Globus pallidus (tissue), 1 donor: ENCODE data around the gene UNC13C.

Source experiments
- DNase-seq: peaks from one replicate; pipeline ENCODE4 v3.0.0-alpha.2; 2015; ENCODE audit warnings: low spot score

UNC13C gene

DNA sequence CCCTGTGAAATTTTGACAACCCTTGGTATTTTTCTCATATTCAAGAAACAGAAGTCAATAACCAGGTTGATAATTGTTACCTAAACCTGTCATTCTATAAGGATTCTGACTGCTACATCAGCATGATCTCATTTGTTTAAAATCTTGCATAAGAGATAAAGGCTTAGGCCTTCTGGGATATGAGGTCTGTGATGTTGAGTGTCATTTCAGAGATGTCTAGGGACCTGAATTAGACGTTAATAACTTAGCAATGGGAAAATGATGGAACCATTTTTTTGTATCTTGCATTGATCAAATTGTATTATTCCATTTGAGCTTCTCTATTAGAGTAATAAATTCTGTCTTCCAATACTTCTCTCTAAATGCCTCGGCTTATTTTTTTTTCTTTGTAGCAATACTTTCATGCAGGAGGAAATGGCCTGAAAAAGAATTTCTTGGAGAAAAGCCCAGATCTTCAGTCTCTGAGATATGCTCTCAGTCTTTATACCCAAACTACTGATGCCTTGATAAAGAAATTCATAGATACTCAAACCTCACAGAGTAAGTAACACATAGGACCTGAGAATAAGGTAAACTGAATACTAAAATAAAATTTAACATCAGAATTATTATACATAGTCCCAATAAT, 589.3 kb downstream of the UNC13C start:
- DNase-seq, result no peak

DNA sequence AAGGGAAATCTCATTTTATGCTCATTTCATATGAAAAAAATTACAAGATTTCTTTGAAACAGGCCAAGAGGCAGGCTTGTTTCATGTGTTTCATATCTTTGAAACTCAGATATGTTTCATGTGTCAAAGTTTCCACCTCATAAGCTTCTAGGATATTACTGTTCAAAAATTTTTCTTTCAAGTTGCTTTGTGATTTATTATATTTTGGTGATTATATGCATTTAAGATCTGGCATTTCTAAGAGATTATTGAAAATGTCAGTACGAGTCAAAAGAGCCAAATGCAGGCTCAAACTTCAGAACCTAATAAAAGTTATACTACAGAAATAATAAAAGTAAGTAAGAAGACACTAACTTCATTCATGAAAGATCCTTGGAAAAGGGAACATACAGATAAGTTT, 590.1 kb downstream of the UNC13C start:
- DNase-seq, result no peak

DNA sequence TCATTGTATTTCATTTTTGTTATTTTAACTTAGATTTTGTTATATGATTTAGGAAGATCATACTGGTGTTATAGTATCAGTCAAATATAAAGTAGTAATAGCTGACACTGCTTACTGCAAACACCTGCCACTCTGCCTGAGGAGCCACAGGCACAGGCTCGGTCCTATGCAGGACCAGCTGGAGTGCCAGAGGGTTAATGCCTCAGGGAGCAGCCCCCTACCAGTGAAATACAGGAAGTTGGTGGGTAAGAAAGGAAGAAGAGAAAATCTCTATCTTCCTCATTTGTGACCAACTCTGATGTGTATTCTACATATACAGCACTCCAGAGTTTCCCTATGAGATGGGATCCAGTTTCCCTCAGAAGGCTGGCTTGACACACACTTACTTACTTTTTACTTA, 593.3 kb downstream of the UNC13C start:
- no peak for DNase-seq

DNA sequence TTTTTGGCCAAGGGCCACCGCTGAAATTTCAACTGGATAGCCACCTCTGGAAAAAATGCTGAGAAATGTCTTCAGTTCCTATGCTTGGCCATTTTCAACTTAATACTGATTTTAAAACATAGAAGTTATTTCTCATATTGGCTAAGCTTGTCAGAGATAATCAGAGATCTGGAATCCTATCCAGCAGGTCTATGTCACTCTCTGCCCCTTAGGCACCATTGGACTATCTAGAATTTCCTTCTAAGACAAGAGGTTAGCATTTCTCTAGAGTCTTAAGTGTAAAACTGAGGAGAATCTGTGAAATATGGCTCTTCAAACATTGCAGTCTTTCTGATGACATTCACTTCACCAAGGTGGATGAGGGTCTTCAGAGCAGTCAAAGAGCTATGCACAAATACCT, 597.3 kb downstream of the UNC13C start:
- no peak for DNase-seq

DNA sequence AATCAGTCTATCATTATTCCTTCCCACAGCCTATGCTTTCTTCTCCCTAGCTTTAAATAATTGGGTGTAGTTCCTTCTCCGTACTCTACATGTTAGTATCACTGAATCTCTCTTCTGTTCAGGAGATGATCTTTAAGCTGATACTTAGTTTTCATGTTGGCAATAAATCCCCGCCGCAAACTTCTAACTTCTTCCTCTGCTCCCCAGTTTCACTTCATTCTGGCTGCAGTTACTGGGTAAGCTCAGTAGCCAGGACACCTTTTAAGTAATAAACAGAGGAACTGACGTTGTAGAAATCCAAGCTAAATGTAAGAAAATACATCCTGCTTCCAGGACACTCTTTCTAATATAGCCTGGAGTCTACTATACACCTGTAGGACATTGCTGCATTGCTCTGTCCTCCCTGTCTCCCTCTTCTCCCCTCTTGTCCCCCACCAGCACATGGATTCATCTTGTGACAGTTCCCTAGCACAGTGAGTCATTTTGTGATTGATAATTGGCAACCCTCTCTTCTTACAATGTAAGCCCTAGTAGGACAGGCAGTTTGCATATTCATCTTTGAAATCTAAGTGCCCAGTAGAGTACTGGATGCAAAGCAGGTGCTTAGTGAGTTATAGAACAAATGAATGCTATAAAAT, 598.2 kb downstream of the UNC13C start:
- DNase-seq, result peak; percentile 16

DNA sequence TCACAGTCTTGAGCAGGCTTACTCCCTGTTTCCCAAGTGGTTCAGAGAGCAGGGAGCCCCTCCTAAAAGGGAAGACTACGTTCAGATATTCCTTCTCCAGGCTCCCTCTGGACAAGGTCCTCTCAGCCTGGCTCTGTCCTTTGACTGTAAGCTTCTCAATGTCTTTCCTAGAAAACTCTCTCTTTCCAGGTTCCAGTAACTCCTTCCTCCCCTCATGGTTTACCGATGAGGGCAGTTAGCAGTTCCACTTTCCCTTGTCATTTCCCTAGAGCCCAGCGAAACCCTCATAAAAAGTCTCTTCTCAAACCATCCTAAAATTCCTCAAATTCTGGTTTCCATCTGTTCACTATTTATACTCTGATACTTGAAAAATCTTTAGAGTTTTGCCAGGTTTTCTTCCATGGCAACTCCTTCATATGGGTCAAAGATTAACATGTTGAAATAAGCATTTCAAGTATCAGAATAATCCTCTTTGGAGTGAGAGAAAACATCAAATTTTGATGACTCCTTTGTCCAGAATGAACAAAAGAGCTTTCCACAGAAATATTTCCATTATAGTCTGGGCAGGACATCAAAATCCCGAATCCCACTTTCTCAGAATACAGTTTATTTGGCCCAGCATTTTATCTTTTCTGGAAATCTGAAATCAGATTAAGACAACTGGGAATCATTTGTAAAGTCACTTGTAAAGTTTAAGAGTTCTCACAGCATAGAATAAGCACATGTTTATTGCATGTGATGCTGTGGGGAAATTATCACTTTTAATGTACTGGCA, 599.4 kb downstream of the UNC13C start:
- no peak for DNase-seq

DNA sequence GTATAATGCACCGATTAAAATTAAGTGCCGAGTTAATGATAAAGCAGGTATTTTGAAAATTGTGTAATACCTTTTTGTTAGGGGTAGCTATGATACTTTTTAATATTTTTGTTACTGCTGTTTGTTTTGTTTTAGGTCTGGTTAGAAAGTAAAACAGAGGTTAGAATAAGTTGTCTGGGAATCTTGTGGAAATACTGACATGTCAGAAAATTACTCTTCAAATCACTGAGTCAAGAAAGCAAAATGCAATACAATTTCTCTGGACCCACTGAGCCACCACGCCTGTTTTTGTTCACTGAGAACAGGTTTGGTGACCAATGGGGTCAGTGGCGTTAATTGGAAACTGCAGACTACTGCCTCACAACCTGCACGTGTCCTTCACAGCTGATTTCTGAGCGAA, 601.6 kb downstream of the UNC13C start:
- DNase-seq, result no peak

DNA sequence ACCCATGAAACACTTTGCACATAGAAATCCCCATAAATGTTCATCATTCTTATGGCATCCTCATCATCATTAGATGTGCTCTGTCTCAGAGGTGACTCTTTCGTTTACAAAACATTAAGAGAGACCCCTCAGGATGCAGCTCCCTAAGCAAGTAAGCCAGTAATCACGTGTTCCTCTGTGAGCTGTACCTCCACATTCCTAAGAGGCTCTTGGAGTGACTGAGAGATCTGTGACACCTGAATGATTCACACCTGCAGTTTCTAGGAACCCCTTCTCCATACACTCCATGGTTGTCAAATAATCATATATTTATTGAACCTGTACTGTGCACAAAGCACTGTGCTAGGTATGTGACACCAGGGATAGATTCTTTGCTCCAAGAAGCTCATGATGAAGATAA, 602.4 kb downstream of the UNC13C start:
- no peak for DNase-seq

DNA sequence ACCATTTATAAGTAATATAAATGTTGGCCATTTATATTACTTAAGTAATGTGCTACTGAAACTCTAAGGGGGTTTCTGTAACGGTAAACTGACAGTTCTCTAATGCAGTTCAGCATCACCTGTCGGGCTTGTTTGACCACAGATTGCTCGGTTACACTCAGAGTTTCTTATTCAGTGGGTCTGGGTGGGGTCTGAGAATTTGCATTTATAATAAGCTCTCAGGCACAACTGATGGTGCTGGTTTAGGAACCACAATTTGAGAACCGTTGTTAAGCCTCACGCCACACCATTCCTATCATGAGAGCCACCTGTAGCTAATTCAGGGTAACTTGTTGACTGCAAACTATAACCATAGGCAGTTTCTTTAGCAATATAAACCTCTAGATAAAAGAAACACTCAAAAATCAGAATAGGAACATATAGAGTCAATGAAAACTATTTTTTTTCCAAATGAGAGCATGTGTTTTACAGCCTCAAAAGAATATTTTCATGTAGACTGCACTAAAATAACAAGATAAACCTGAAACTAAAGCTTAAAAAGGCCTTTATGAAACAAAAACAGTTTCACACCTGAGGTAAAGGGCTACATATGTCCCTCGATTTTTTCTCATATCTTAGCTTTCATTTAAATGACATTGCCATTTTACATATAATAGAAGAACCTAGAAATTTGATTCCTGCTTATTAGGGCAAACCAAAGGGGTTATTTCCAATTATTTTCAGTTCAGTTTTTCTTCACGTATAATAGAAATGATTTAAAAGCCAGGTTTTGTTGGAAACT, 604.8 kb downstream of the UNC13C start:
- DNase-seq, result no peak

DNA sequence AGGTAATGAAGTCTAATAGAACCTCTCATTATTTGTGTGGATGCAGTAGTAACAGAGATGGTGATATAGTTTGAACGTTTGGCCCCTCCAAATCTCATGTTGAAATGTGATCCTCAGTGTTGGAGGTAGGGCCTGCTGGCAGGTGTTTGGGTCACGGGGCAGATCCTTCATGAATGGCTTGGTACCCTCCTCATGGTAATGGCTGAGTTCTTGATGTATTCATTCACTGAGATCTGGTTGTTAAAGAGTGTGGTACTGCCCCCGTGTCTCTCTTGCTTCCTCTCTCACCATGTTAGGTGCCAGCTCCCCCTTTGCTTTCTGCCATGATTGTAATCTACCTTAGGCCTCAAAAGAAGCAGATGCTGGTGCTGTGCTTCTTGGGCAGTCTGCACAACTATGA, 606.8 kb downstream of the UNC13C start:
- DNase-seq, result no peak

DNA sequence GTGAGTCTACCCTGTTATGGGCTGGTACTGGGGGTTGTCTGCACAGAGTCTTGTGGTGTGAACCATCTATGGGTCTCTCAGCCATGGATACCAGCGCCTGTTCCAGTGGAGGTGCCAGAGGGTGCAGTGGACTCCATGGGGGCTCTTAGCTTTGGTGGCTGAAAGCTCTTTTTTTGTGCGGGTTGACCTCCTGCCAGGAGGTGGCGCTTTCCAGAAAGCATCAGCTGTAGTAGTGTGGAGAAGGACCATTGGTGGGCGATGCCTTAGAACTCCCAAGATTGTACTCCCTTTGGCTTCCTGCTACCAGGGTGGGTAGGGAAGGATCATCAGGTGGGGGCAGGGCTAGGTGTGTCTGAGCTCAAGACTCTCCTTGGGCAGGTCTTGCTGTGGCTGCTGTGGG, 615.9 kb downstream of the UNC13C start:
- DNase-seq, result no peak

DNA sequence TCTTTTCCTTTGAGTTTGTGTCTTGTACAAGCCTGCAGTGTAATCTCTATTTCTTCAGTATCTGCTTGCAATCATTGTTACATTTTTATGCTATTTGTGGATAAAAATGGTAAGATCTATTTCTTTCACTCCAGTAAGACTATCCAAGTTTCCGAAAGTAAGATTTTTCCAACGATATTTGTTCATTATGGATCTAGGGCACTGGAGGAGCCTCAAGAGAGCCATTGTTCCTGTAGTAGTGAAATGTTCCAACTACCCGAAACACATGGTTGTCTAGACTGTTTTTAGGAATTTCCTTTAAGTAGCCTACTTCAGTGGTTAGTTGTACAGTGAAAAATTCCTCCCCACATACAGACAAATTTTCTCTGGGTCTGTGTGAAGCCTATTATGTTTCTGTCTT, 621.1 kb downstream of the UNC13C start:
- no peak for DNase-seq

DNA sequence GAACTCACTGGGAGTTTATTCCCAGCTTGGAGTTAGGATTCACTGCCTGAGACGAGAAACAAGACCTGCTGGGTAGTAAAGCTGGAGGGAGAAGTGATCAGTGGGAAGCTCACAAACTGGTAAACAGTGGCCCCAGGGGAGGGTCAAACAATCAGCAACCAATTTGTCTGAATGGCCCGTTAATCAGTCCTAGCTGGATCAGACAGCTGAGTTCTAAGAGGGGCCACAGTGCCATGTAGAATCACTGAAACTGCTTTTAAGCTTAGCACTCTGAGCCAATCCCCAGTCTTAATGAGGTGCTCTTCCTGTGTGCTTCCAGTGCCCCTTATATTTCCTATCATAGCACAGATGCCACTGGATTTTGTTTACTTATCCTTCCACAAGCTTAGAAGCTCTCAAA, 626.8 kb downstream of the UNC13C start:
- no peak for DNase-seq

DNA sequence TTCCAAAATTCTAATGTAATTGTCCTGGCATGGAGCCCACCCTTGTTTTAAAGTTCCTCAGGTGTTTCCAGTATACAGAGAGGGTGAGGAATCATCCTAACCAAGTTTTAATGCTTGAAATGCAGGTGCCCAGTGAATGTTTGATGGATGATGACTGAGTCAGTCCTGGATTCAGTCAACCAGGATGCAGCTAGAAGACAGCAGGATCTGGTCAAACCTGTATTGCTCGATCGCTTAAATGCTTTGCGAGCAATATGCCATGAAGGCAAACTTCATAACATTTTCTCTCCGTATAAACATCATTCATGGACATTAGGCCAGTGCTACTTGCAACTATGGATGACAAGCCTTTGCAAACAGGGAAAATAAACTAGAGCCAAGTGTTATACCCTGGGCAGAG, 627.3 kb downstream of the UNC13C start:
- no peak for DNase-seq

DNA sequence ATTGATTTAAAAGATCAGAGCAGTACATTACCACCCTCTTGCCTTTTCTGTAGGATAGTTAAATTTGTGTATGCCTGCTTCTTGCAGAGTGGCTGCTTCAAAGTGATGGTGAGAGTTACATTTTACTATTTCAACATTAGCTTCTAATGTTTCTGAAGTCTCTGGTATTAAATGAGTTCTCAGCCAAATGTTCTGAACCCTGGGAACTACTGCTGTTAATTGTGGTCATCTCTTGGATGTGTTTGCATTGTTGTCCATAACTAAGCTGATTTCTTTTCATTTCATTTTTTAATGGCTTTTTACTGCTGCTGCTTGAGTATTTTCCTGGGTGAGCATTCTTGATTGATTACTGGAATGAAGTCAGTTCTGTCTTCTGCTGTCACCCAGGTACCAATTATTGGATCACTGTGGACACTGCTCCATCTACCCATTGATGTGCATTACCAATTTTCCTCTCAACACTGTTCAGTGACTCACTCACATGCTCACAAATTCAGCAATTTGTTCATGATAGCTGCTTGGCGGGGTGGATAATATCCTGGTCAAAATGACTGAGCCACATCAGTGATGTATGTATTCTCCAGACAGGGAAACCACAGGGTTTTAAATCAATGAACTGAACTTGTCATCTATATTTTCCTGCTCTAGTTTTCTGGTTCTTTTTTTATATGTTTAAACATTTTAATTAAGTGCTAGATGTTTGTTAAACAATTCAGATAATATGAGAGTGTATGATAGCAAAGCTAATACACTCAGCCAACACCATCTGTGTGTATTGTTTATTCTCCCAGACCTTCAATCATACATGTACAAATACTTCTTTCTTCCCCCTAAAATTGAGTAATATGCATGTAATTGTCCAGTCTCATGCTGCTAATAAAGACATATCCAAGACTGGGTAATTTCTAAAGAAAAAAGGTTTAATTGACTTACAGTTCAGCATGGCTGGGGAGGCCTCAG, 630.9 kb downstream of the UNC13C start:
- DNase-seq, result no peak

DNA sequence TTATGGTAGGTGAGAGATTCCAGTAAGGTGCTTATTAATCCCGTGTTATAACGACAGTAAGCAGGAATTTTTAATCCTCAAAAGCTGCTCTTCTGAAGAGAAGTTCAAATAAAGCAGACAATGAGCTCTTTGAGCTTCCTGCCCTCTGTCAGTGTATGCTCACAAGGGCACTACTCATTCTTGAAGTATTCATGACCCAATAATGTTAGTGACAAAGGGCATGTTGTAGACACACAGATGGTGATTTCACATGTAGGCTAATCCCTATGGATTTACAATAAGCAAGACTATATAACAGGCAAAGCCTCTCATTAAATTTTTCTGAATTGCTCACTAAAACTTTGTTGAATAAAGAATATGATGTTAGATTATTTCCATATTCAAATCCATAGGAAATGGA, 639.9 kb downstream of the UNC13C start:
- DNase-seq, result no peak

DNA sequence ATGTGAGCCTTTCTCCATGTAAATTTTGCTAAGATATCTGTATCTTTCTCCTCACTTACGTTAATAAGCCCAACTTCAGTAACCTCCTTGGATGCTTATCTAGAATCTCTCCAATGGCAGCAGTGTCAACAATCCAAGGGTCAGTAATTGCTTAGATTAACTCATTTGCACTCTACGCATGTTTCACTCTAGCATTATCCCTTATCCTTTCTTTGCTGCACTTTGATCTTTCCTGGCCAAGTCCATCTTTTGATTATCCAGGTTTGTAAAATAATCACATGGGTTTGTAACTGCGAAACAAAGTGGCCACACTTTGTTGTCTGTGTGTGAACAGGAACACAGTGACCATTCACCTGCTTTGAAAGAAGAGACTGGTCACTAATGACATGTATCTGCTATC, 640.9 kb downstream of the UNC13C start:
- no peak for DNase-seq

DNA sequence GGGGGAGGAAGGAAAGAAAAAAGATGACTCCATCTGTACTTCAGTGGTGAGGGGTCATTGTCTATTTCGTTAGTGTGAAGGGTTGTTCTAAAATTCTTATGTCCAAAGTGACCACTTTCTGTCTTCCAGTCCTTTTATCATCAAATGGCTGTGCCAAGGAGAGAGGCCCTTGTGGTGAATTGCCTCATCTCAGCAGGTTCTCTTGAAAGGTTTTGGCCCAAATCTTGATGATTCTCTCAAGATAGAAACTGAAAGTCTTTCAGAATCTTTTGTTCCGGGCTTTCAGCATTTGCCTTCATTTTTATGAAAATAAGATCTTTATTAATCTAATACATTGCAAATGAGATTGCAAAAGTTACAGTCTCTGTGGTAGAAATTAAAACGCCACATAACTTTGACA, 642.7 kb downstream of the UNC13C start:
- no peak for DNase-seq

DNA sequence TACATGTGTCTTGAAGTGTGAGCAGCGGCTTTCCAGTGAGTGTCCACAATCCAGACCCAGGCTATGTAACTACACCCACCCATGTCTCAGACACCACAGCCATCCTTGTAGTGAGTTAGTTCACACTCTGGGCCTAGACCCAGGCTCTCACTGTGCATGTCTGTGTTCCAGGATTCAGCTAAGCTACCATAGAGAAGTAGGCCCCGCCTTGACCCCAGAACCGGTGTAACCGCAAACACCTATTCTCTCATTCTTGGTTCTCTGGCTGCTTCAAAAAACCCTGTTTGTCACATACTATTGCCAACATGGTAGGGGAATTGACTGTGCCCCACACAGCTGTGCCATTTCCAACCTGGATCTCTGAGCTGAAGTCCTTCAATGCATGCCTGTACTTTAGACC, 657.9 kb downstream of the UNC13C start:
- no peak for DNase-seq

DNA sequence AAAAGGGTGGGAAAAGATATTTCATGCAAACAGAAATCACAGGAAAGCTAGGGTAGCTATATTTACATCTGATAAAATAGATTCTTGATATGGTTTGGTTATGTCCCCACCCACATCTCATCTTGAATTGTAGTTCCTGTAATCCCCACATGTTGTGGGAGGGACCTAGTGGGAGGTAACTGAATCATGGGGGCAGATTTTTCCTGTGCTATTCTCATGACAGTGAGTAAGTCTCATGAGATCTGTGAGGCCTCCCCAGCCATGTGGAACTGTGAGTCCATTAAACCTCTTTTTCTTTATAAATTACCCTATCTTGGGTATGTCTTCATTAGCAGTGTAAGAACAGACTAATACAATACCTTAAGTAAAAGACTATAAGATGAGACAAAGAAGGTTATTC, 660.4 kb downstream of the UNC13C start:
- DNase-seq, result no peak

DNA sequence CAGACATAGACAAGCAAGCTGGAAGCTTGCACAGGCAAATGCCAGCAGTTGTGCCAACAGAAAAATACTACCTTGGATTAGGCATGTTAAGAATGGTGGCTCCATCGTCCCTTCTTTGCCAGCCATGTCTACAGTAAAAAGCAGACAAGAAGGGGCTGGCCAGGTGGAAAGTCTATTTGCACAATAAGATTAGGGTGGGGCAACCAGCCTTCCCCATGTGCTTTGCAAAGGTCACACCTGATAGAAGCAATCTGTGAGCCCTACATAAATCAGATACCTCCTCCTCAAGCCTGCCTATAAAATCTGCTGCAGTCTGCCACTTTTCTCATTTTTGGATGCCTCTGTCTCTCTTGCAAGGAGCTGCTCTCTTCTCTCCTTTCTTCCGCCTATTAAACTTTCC, 662.6 kb downstream of the UNC13C start:
- DNase-seq, result no peak

DNA sequence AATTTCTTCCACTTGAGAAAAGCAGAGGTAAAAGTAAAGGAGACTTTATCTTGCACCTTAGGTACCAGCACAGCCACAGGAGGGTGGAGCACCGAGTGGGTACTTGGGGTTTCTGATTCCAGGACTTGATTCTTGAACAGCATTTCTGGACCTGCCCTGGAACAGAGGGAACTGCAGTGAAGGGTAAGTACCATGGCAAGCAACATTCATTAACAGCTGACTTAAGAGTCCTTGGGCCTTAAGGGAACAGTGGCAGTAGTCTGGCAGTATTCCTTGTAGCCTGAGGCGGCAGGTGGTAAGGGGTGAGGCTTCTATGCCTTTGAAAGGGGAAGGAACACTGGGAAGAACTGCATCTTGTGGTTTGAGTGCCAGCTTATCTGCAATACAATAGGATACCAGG, 666.6 kb downstream of the UNC13C start:
- DNase-seq, result no peak
